Thyroid gland (tissue), 4 donors: ENCODE results near the gene TIMM13. TPM values are rescaled to one million over a fixed set of nuclear protein-coding genes. Genes with fewer than 3 reads are reported as not detected.
A peak's percentile ranks its signal among the peaks of the same experiment; 100 is the strongest.

ENCODE experiments used
- DNase-seq, 2 donors: peaks; one replicate each; pipeline ENCODE4 v3.0.0-alpha.2; 2019
- H3K27ac ChIP-seq, 3 donors: fragments of 200-600 bp; sonication (generic); 1 replicate in 2 of 3; 2 replicates in 1 of 3; pipeline ENCODE4 v1.5.1; 2016 to 2019; ENCODE audit warnings: mild to moderate bottlenecking in 1 of 3, moderate library complexity in 1 of 3
- H3K27me3 ChIP-seq: fragments of 200-600 bp; sonication (generic); one replicate; pipeline ENCODE4 v1.5.1; 2019
- H3K36me3 ChIP-seq, 2 donors: fragments of 200-600 bp; sonication (generic); one replicate each; pipeline ENCODE4 v1.5.1; 2016 to 2019
- H3K4me1 ChIP-seq, 2 donors: fragments of 200-600 bp; sonication (generic); one replicate each; pipeline ENCODE4 v1.5.1; 2017 to 2019
- H3K4me3 ChIP-seq, 3 donors: fragments of 200-600 bp; sonication (generic); replicated peaks in 1 of 3; 1 replicate in 2 of 3; 2 replicates in 1 of 3; pipeline ENCODE4 v1.5.1; 2016; ENCODE audit warnings: mild to moderate bottlenecking in 1 of 3
- H3K9me3 ChIP-seq: fragments of 200-600 bp; sonication (generic); one replicate; pipeline ENCODE4 v1.5.1; 2017
- POLR2A ChIP-seq, 2 donors: fragments of 450-650 bp; IDR thresholded peaks; one replicate each; pipeline ENCODE4 v1.6.1; 2017; ENCODE audit warnings: antibody characterized with exemption in 2 of 2, mild to moderate bottlenecking in 2 of 2, moderate library complexity in 1 of 2
- WGBS, 2 donors: methylation state at CpG; one replicate each; pipeline ENCODE4 v1.1.5; 2017; 5-methylcytosine and 5-hydroxymethylcytosine counted together
- intact Hi-C: fragments of 100-400 bp; cut with DNase I; formaldehyde crosslinking; loops from one replicate; pipeline ENCODE4 v1.15.1; 2023
- total RNA-seq, 4 donors: library from RNA; depleted of rRNA; stranded (reverse); fragments of >200 nt; gene quantifications; one replicate each; pipeline ENCODE4 v1.2.3, GENCODE V29; 2016
- TF ChIP-seq, protein P1 (sequence below), 6 experiments: fragments of 200-600 bp in 3 of 6; fragments of 450-650 bp in 3 of 6; sonication (generic) in 3 of 6; IDR thresholded peaks; one replicate each; pipeline ENCODE4 v1.5.1; 2016 to 2019; ENCODE audit warnings: antibody characterized with exemption in 6 of 6, mild to moderate bottlenecking in 2 of 6, inconsistent platforms in 1 of 6, moderate library complexity in 1 of 6

Gene TIMM13
- total RNA-seq, 4 donors from 2014 or later = 27.4 to 52.9 (median 45.0) TPM

DNA sequence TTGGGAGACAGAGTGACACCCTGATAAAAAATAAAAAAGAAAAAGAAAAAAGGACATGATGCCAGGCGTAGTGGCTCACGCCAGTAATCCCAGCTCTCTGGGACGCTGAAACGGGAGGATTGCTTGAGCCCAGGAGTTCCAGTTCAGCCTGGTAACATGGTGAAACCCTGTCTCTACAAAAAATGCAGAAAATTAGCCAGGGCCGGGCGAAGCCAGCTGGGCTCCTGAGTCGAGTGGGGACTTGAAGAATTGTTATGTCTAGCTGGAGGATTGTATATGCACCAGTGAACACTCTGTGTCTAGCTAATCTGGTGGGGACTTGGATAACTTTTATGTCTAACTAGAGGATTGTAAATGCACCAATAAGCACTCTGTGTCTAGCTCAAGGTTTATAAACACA lies 35.0 kb downstream of the TIMM13 start:
- Histone ChIP-seq H3K27me3 (no peaks in the 10 kb centered on the region), H3K4me1 (peaks cover 5 to 6% of the 10 kb centered on the region in 2 donors), H3K4me3 (no peak overlapping the region), H3K9me3 (no peaks in the 10 kb centered on the region), H3K36me3 (no peaks in the 10 kb centered on the region), H3K27ac (peak overlapping the region in 1 of 3 donors; percentile 20)
- peak in 1 of 2 donors; percentile 4 for TF ChIP-seq POLR2A (IDR thresholded peaks at IDR 0.05)
- TF ChIP-seq, protein P1, sequence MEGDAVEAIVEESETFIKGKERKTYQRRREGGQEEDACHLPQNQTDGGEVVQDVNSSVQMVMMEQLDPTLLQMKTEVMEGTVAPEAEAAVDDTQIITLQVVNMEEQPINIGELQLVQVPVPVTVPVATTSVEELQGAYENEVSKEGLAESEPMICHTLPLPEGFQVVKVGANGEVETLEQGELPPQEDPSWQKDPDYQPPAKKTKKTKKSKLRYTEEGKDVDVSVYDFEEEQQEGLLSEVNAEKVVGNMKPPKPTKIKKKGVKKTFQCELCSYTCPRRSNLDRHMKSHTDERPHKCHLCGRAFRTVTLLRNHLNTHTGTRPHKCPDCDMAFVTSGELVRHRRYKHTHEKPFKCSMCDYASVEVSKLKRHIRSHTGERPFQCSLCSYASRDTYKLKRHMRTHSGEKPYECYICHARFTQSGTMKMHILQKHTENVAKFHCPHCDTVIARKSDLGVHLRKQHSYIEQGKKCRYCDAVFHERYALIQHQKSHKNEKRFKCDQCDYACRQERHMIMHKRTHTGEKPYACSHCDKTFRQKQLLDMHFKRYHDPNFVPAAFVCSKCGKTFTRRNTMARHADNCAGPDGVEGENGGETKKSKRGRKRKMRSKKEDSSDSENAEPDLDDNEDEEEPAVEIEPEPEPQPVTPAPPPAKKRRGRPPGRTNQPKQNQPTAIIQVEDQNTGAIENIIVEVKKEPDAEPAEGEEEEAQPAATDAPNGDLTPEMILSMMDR (IDR thresholded peaks at IDR 0.05) = no peak
- DNase-seq = peak; percentile 66 to 75
- intact Hi-C loops = loop anchor here (10.0 kb wide), 1 partner anchor 248 kb away; no protein-coding TSS in a partner anchor
- 24 to 31% methylated on average over 7 of the region's 7 CpGs for WGBS, 2 donors

DNA sequence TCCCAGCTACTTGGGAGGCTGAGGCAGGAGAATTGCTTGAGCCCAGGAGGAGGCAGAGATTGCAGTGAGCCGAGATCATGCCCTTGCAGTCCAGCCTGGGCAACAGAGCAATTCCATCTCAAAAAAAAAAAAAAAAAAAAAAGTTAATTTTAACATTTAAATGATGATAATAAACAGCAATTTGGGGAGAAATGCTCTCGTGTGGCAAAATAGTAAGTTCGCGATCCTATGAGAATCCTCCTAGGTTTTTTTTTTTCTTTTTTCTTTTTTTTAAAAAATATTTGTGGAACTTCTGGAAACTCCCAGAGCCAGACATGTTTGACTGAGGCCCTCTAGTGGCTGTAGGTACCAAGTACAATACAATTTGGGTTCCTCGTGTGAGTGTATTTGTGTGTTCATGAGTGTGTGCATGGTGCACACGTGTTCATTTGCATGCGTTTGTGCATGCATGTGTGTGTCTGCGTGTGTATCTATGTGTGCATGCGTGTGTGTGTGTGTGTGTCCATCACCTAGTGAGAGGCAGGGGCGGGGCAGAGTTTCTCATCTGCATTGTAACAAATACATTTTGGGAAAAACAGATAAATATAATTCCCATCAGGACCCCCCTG lies 36.2 kb downstream of the TIMM13 start:
- DNase-seq = peak; percentile 18 to 33
- Histone ChIP-seq H3K36me3 (no peaks in the 10 kb centered on the region), H3K27me3 (no peaks in the 10 kb centered on the region), H3K27ac (no peak overlapping the region), H3K4me1 (peaks cover 5 to 6% of the 10 kb centered on the region in 2 donors), H3K4me3 (no peak overlapping the region), H3K9me3 (no peaks in the 10 kb centered on the region)
- intact Hi-C loops = loop anchor here (10.0 kb wide), 1 partner anchor 246 kb away; no protein-coding TSS in a partner anchor
- TF ChIP-seq POLR2A (IDR thresholded peaks at IDR 0.05) = no peak
- TF ChIP-seq, protein P1 (IDR thresholded peaks at IDR 0.05) = peak; percentile 60 to 88 (median 68)
- 9 to 11% methylated on average over 10 of the region's 10 CpGs for WGBS, 2 donors

DNA sequence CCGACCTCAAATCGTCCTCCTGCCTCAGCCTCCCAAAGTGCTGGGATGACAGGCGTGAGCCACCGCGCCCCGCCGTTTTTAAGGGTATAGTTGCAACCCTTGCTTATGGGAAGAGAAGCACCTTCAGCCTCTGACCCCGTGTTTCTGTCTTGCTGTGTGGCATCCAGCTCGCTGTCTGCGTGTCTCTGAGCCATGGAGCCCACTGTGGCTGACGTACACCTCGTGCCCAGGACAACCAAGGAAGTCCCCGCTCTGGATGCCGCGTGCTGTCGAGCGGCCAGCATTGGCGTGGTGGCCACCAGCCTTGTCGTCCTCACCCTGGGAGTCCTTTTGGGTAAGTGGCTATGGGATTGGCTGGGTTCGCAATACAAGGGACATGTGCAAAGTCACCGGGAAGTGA lies 37.8 kb downstream of the TIMM13 start:
- H3K27me3 ChIP-seq = no peaks in the 10 kb centered on the region
- peaks cover 5 to 6% of the 10 kb centered on the region in 2 donors for H3K4me1 ChIP-seq
- whole genome bisulfite sequencing, 2 donors = 86 to 87% methylated on average over 12 to 13 of the region's 21 CpGs
- H3K36me3 ChIP-seq = no peaks in the 10 kb centered on the region
- intact Hi-C loops = loop anchor here (10.0 kb wide), 1 partner anchor 165 kb away; no protein-coding TSS in a partner anchor
- DNase-seq = no peak
- H3K4me3 ChIP-seq = no peak overlapping the region
- no peak overlapping the region for H3K27ac ChIP-seq
- TF ChIP-seq POLR2A (IDR thresholded peaks at IDR 0.05) = no peak
- H3K9me3 ChIP-seq = no peaks in the 10 kb centered on the region

DNA sequence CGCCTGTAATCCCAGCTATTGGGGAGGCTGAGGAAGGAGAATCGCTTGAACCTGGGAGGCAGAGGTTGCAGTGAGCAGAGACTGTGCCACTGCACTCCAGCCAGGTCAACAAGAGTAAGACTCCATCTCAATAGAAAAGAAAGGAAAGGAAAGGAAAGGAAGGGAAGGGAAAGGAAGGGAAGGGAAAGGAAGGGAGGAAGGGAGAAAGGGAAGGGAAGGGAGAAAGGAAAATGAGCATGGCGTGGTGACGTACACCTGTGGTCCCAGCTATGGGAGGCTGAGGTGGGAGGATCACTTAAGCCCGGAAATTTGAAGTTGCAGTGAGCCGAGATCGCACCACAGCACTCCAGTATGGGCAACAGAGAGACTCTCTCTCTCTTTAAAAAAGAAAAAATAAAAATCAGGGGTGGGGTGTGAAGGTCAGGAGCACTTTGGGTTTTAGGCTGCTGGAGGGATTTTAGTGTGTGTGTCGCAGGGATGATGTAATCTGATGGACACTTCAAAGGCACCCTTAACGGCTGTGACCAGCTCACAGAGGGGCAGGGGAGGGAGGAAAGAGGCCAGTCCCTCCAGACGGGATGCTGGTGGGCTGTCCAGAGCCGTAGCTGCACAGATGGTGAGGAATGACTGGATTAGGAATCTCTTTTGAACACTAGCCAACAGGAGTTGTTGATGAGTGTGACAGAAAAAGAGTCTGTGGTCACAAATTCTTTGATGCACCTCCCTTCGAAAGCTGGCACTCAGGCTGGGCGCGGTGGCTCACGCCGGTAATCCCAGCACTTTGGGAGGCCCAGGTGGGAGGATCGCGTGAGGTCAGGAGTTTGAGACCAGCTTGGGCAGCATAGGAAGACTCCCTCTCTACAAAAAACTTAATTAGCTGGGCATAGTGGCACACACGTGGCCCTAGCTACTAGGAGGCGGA lies 39.8 kb downstream of the TIMM13 start:
- no peak for TF ChIP-seq POLR2A (IDR thresholded peaks at IDR 0.05)
- TF ChIP-seq, protein P1 (IDR thresholded peaks at IDR 0.05) = no peak
- Histone ChIP-seq H3K36me3 (no peaks in the 10 kb centered on the region), H3K27me3 (no peaks in the 10 kb centered on the region), H3K4me1 (peaks cover 5 to 6% of the 10 kb centered on the region in 2 donors), H3K27ac (no peak overlapping the region), H3K9me3 (no peaks in the 10 kb centered on the region), H3K4me3 (no peak overlapping the region)
- intact Hi-C loops = loop anchor here (10.0 kb wide), 1 partner anchor 163 kb away; no protein-coding TSS in a partner anchor
- 73% methylated on average over 20 of the region's 20 CpGs for WGBS, 2 donors
- no peak for DNase-seq

DNA sequence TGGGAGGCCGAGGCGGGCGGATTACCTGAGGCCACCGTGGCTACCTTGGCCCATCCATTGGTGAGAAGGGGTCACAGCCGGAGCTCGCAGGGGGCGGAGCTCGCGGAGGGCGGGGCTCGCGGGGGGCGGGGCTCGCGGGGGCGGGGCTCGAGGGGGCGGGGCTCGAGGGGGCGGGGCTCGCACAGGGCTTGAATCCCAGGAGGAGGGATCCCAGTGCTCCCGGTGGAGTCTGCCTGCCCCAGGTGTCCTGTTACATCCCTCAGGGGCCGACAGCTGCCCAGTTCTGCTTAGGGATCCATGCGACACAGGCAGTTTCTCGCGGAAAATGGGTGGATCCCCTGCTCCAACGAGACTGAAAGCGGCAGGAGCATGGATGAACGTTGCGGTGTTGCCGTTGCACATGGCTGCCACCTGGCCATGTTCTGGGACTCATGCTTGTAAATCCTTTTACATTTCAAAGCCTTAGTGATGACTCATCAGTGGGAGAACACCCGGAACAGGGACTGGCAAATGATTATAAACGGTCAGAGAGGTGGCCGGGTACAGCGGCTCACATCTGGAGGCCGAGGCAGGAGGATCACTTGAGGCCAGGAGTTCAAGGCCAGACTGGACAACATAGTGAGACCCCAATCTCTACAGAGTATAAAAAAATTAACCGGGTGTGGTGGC lies 42.2 kb downstream of the TIMM13 start:
- 34 to 52% methylated on average over 19 to 24 of the region's 37 CpGs for WGBS, 2 donors
- no peaks in the 10 kb centered on the region for H3K36me3 ChIP-seq
- TF ChIP-seq POLR2A (IDR thresholded peaks at IDR 0.05) = no peak
- TF ChIP-seq, protein P1 (IDR thresholded peaks at IDR 0.05) = no peak
- intact Hi-C loops = loop anchor here (10.0 kb wide), 1 partner anchor 160 kb away; no protein-coding TSS in a partner anchor
- H3K4me1 ChIP-seq = no peaks in the 10 kb centered on the region
- no peak for DNase-seq
- no peak overlapping the region for H3K27ac ChIP-seq
- H3K27me3 ChIP-seq = no peaks in the 10 kb centered on the region
- H3K9me3 ChIP-seq = no peaks in the 10 kb centered on the region
- no peak overlapping the region for H3K4me3 ChIP-seq
